GM12801 (cell line): ENCODE measurements around the gene SCRG1.

ENCODE experiments used
- TF ChIP-seq, protein P1 (sequence below): IDR thresholded peaks from one replicate; pipeline ENCODE4 v1.5.1; 2011; ENCODE audit warnings: control low read depth; ENCODE audit not compliant: insufficient read length; ENCODE audit errors: extremely low read depth

Gene SCRG1

DNA sequence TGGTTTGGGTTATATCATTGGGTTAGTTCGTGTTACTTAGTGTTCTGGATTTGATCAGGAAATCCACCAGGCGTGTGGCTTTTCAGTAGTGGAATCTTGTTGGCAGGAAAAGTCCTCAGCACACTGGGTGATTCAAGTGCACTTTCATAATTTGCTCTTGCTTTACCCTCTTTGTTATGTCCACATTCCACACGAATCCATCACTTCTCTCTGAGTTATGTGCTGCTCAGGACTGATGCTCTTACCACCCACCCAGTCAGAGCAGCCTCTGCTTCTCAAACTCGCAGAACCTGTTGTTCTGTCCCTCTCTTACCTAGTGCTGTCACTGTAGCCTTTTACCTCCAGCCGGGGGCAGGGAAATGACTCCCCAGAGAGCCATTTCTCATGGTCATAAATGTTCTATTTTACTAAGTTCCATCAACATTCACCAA lies 37.2 kb upstream of the SCRG1 start:
- TF ChIP-seq, protein P1, sequence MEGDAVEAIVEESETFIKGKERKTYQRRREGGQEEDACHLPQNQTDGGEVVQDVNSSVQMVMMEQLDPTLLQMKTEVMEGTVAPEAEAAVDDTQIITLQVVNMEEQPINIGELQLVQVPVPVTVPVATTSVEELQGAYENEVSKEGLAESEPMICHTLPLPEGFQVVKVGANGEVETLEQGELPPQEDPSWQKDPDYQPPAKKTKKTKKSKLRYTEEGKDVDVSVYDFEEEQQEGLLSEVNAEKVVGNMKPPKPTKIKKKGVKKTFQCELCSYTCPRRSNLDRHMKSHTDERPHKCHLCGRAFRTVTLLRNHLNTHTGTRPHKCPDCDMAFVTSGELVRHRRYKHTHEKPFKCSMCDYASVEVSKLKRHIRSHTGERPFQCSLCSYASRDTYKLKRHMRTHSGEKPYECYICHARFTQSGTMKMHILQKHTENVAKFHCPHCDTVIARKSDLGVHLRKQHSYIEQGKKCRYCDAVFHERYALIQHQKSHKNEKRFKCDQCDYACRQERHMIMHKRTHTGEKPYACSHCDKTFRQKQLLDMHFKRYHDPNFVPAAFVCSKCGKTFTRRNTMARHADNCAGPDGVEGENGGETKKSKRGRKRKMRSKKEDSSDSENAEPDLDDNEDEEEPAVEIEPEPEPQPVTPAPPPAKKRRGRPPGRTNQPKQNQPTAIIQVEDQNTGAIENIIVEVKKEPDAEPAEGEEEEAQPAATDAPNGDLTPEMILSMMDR, result no peak

DNA sequence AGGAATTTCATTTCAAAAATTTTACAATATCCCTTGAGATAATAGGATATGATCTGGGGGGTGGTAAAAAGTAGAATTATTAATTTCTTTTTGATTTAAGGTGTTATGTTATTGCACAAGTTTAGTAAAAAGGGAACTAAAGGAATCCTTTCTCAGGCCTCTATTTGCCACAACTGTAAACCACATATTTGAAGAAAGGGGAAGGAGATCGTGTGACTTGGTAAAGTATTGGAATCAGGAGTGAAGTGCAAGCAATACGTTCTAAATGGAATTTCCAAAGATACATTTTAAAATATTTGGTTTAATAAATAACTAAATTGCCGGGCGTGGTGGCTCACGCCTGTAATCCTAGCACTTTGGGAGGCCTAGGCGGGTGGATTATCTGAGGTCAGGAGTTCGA lies 35.3 kb upstream of the SCRG1 start:
- TF ChIP-seq, protein P1, result no peak

DNA sequence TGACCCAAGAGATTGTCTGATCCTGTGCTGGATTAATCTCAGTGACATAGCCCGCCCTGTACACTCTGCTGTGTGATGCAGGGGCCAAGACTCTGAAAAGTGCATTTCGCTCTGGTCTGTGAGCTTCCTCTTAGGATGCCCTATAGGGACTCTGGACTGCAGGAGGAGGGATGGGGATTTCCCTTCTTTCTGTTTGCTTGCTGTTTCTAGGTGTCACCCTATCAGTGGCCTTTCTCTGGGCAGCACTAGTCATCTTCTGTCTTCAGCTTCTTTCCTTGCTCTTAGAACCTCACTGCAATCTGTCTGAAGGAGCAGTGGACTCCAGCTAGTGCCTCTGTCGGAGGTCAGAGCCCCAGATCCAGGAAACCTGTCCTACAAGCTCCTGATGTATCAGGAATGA lies 34.5 kb upstream of the SCRG1 start:
- TF ChIP-seq, protein P1, result no peak

DNA sequence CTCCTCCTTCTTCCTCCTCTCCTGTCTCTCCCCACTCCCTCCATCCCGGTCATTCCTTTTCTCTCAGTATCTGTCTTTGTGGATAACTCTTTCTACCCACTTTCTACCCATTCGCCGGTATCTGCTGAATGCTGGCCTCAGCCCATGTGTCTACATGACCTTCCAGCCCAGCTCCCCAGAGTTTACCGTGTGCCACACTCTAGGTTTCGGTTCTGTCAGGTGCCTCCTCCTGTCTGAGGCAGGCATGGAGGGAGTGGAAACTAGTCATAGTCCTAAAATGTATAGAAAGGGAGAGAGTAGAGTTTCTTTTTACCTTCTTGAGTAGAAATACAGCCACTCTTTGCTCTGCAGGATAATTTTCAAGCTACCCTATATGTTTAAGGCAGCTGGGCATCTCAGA lies 33.5 kb upstream of the SCRG1 start:
- TF ChIP-seq, protein P1, result no peak

DNA sequence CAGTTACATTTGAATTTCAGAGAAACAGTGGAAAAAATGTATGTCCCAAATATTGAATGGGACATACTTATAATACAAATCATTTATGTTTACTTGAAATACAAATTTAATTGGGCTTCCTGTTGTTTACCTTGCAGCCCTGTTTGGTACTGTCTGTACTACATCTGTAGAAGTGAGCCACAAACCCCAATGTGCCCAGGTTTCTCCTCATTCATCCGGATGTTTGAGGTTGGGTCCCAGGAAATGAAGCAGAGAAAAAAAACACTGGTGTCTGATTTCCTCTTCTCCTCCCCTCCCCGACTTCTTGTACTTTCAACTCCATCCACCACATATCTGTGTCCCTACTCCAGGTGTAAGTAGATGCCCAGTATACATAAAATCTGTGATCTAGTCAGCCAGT lies 27.1 kb upstream of the SCRG1 start:
- TF ChIP-seq, protein P1, result no peak

DNA sequence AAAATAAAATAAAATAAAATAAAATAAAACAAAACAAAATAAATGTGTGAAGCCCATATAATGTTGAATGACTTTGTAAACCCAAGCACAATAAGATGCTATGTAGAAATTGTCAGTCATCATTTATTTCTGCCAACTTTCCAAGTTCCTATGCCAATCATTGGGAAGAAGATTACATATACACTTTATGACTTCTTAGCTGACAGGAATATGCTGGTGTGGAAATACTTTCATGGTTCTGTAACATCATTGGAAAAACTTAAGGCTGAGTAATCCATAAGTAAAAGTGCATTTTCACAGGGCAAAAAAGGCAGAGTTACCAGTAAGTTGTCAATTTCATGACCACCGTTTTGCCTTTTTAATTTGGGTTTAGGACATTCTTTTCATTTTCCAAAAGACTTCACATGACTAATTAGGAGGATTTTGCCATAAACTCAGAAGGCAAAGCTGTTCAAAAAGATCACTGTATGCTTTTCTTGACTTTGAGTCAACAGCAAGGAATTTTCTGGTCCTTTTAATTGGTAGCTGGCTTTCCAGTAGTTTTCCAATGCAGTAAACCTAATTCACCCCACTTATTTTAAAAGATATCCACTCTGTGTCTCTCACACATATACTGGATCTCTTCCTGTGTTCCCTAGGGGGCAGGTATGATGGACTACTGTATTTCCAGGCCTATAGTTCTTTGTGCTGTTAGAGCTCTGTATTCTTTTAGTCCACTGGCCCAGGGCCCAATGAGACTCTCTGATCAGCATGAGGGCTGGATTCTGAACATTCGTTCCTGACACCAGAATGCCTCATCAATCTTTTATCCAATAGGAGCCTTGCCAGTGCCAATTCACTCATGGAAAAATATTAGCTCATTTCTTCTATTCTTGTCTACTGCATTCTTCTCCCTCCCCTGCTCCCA lies 26.2 kb upstream of the SCRG1 start:
- TF ChIP-seq, protein P1, result no peak

DNA sequence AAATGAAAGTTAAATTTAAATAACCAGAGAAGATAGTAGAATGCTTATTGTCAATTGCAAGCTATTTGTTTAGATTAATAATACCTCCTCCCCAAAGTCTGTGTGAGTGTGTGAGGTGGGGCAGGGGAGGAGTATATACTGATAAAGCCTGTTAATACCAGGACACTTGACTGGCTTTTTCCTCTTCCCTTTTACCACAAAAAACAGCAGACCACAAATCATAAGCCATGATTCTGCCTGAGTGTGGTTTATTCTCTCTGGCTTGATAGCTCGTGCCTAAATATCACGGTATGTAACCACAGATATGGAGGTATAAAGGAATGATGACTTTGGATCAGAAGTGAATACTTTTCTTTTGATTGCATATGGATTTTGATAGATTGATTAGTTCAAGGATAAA lies 21.9 kb upstream of the SCRG1 start:
- TF ChIP-seq, protein P1, result no peak
